Measurements from ENCODE around the gene GATA5. TPM values are rescaled to one million over a fixed set of nuclear protein-coding genes. Genes with fewer than 3 reads are reported as not detected.

Gene GATA5
- total and polyA plus RNA-seq, 2 donors (not counting 3 experiments of a cell fraction or from before 2014, with no cell fraction given) = not detected

DNA sequence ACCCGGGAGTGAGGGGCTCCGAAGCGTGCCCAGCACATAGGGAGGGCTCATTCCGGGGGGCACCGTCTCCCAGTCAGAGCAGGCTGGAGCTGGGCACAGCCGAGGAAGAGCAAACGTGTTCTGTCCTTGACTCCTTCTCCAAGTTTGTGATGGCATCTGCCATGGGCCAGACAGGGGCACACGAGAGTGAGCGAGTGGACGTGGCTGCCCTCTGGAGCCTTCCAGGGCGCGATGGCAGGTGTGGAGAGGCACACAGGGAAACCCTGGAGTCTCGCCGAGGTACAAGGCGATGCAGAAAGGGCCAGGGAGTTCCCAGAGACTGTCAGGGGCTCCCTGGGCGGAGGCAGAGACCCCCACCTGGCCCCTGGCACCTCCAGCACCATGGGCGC, 9.9 kb upstream of the GATA5 start:
- H2AFZ ChIP-seq (ENCODE audit: low read depth, low read length) = no peak overlapping the region
- no TSS peak for BruUV-seq (replicated peaks)
- no peaks in the 10 kb centered on the region for H3K36me3 ChIP-seq (ENCODE audit: control insufficient read depth in 2 of 2, extremely low read depth in 1 of 2, insufficient read depth in 2 of 2, low read length in 2 of 2)
- ChIA-PET POLR2A (no interaction called here), CTCF (no interaction called here)
- H3K9me1 ChIP-seq (replicated peaks; ENCODE audit: control insufficient read depth, extremely low read depth, insufficient read depth, low read length) = no peaks in the 10 kb centered on the region
- H3K4me3 ChIP-seq (replicated peaks in 1 of 3; ENCODE audit: insufficient read depth in 1 of 3, low read depth in 1 of 3, low read length in 3 of 3) = no peak overlapping the region
- no peaks in the 10 kb centered on the region for H3K4me1 ChIP-seq (ENCODE audit: control insufficient read depth, extremely low read depth, insufficient read depth, low read length)
- no peaks in the 10 kb centered on the region for H3K9me3 ChIP-seq (replicated peaks; ENCODE audit: control insufficient read depth, insufficient read depth, low read length)
- FAIRE-seq = no peak
- intact Hi-C loops (cut with micrococcal nuclease) = no loop called here
- H3K9ac ChIP-seq (replicated peaks; ENCODE audit: extremely low read depth, insufficient read depth, low read length) = no peak overlapping the region
- no peak for DNase-seq (ENCODE audit: low read depth, low spot score)
- no peak overlapping the region for H3K4me2 ChIP-seq (ENCODE audit: insufficient read depth, low read length)
- H3K79me2 ChIP-seq (ENCODE audit: control insufficient read depth, insufficient read depth, low read length) = no peaks in the 10 kb centered on the region
- H3K27me3 ChIP-seq (ENCODE audit: control insufficient read depth in 2 of 2, insufficient read depth in 2 of 2, low read length in 2 of 2) = peaks cover 28 to 29% of the 10 kb centered on the region in 2 experiments
- dilution Hi-C loops (cut with MboI; ENCODE audit: extremely low pct_ligation_motif_present, low sequenced_read_pairs) = no loop called here
- no peak overlapping the region for H3K27ac ChIP-seq (ENCODE audit: insufficient read depth, low read depth, low read length)
- TF ChIP-seq, protein P1, sequence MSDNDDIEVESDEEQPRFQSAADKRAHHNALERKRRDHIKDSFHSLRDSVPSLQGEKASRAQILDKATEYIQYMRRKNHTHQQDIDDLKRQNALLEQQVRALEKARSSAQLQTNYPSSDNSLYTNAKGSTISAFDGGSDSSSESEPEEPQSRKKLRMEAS (IDR thresholded peaks at IDR 0.05; ENCODE audit: insufficient read depth, insufficient read length) = no peak
- TF ChIP-seq JUN (IDR thresholded peaks at IDR 0.05; ENCODE audit: borderline replicate concordance, insufficient read depth, insufficient read length, low read depth) = no peak
- no peak for TF ChIP-seq POLR2AphosphoS5 (IDR thresholded peaks at IDR 0.05; ENCODE audit: insufficient read depth, low read depth, low read length)
- TF ChIP-seq, protein P2, sequence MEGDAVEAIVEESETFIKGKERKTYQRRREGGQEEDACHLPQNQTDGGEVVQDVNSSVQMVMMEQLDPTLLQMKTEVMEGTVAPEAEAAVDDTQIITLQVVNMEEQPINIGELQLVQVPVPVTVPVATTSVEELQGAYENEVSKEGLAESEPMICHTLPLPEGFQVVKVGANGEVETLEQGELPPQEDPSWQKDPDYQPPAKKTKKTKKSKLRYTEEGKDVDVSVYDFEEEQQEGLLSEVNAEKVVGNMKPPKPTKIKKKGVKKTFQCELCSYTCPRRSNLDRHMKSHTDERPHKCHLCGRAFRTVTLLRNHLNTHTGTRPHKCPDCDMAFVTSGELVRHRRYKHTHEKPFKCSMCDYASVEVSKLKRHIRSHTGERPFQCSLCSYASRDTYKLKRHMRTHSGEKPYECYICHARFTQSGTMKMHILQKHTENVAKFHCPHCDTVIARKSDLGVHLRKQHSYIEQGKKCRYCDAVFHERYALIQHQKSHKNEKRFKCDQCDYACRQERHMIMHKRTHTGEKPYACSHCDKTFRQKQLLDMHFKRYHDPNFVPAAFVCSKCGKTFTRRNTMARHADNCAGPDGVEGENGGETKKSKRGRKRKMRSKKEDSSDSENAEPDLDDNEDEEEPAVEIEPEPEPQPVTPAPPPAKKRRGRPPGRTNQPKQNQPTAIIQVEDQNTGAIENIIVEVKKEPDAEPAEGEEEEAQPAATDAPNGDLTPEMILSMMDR (IDR thresholded peaks at IDR 0.05; ENCODE audit: extremely low read depth in 1 of 2, insufficient read depth in 1 of 2, low read depth in 1 of 2, low read length in 2 of 2) = no peak
- TF ChIP-seq POLR2A (IDR thresholded peaks at IDR 0.05; ENCODE audit: low read depth, low read length) = no peak
- no peak for TF ChIP-seq MYC (IDR thresholded peaks at IDR 0.05; ENCODE audit: low read depth, low read length)
- TF ChIP-seq GATA2 (IDR thresholded peaks at IDR 0.05; ENCODE audit: insufficient read depth, insufficient read length, low read depth, low read length) = no peak
- no peak for TF ChIP-seq EZH2 (IDR thresholded peaks at IDR 0.05; ENCODE audit: borderline replicate concordance, low read depth, low read length, severe bottlenecking)
- TF ChIP-seq FOS (IDR thresholded peaks at IDR 0.05; ENCODE audit: borderline replicate concordance, insufficient read depth, low read length) = no peak
- H4K20me1 ChIP-seq (replicated peaks; ENCODE audit: control insufficient read depth, extremely low read depth, insufficient read depth, low read length) = no peaks in the 10 kb centered on the region

Measured in endothelial cell of umbilical vein (primary cell).